A673 (cell line): ENCODE measurements around the gene NGEF.

ENCODE experiments used
- CTCF ChIP-seq: fragments of 300-800, 200-600 bp; sonication (generic); conservative IDR thresholded peaks from 2 replicates; pipeline ENCODE4 v1.5.1; 2017; ENCODE audit warnings: low read depth, mild to moderate bottlenecking, antibody characterized with exemption, low read length, moderate library complexity, mixed read lengths
- EZH2 ChIP-seq: fragments of 200-600 bp; sonication (generic); IDR thresholded peaks from 2 replicates; pipeline ENCODE4 v1.6.1; 2017; ENCODE audit warnings: borderline replicate concordance, low read depth, mild to moderate bottlenecking, mixed read lengths, antibody characterized with exemption, low read length; ENCODE audit not compliant: poor library complexity, severe bottlenecking

- TF ChIP-seq CTCF (no peak), EZH2 (no peak)
These were observed 31.2 kb downstream of the NGEF start for GRCh38 chr2:232981767-232982360.
